ENCODE measurements around the gene ARHGDIA.

Gene ARHGDIA

GRCh38 chr17:81905993-81906392, 34.9 kb upstream of the ARHGDIA start:
- no peak for DNase-seq

- no peak for DNase-seq
These were observed 34.3 kb upstream of the ARHGDIA start for GRCh38 chr17:81905424-81905875.

GRCh38 chr17:81904600-81905423, 33.7 kb upstream of the ARHGDIA start:
- no peak for DNase-seq

- no peak for DNase-seq
These were observed 32.9 kb upstream of the ARHGDIA start for GRCh38 chr17:81903896-81904599.

- DNase-seq, result no peak
These were observed 32.3 kb upstream of the ARHGDIA start for GRCh38 chr17:81903415-81903831.

GRCh38 chr17:81902653-81903414, 31.7 kb upstream of the ARHGDIA start:
- DNase-seq, result no peak

GRCh38 chr17:81902023-81902652, 31.0 kb upstream of the ARHGDIA start, which contains the start of gene NPB:
Gene NPB, plus strand, starts transcription at chr17:81902238. Its CDS starts 40 bp downstream, at chr17:81902278.
- DNase-seq, result no peak

- DNase-seq, result no peak
These were observed 30.3 kb upstream of the ARHGDIA start for GRCh38 chr17:81901167-81902022.

GRCh38 chr17:81900181-81900820, 29.2 kb upstream of the ARHGDIA start:
- DNase-seq, result no peak

- no peak for DNase-seq
These were observed 28.5 kb upstream of the ARHGDIA start for GRCh38 chr17:81899514-81900166.

- DNase-seq, result no peak
These were observed 27.7 kb upstream of the ARHGDIA start for GRCh38 chr17:81898885-81899284.

- no peak for DNase-seq
These were observed 27.1 kb upstream of the ARHGDIA start for GRCh38 chr17:81898029-81898866.

GRCh38 chr17:81895400-81895799, 24.3 kb upstream of the ARHGDIA start:
- no peak for DNase-seq

- DNase-seq, result no peak
These were observed 20.1 kb upstream of the ARHGDIA start for GRCh38 chr17:81891303-81891552.

- DNase-seq, result no peak
These were observed 19.5 kb upstream of the ARHGDIA start for GRCh38 chr17:81890447-81891302.

GRCh38 chr17:81889602-81890001, 18.5 kb upstream of the ARHGDIA start:
- DNase-seq, result no peak

- no peak for DNase-seq
These were observed 18.0 kb upstream of the ARHGDIA start for GRCh38 chr17:81888988-81889595.
